ENCODE data around the gene MAT2B.

Gene MAT2B

DNA sequence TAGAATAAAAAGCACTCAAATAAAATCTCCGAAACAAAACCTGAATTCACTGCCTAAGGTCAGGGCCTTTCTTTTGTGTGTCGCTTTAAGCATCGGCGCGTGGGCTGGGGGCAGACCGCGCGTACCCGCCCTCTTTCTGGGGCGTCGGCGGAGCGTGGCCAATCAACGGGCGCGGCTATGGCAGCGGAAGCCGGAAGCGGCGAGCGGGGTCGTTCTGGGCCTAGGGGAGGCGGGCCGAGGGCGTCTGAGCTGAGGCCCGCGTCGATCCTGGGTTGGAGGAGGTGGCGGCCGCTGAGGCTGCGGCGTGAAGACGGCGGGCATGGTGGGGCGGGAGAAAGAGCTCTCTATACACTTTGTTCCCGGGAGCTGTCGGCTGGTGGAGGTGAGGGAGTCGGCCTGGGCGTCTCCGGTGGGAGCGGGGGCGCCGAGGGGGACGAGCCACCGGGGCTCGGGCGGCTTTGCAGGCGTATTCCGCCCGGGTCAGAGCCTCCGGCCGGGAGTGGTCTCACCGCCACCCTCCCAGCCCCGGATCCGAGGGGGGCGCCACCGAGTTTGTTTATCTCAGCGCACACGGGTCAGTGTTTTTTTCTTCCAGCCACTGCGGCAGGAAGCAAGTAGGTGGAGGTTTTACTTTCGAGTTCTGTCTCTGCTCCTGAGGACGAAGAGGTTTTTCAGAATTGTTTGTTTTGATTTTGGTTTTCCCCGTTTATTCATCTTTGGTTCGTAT is at the start of gene MAT2B:
Gene MAT2B (plus strand): TSS at position 252 of the 727 bp plus-strand sequence. CDS start 68 bp downstream, at position 320.
- DNase-seq (ENCODE audit: low spot score), result peak; percentile 98

DNA sequence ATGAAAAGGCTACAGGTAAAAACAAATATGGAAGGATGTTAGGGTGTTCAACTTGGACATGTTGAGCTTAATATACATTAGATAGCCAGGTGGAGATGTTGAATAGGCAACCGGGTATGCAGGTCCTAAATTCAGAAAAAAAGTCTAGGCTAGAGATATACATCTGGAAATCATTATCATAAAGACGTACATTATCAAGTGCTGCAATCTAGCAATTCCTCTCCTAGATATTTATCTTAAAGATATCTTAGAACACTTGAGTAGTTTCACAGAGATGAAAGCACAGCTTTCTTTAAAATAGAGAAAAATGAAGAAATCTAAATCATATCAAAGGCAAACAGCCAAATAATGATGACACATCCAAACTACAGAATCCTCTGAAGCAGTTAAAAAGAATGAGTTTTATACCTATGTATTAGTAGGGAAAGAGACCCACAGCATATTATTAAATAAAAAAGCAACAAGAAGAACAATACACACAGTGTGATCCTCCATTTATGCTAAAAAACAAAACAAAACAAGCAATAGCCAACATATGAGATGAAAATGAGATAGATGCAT is 49.3 kb upstream of the MAT2B start:
- no peak for DNase-seq (ENCODE audit: low spot score)

DNA sequence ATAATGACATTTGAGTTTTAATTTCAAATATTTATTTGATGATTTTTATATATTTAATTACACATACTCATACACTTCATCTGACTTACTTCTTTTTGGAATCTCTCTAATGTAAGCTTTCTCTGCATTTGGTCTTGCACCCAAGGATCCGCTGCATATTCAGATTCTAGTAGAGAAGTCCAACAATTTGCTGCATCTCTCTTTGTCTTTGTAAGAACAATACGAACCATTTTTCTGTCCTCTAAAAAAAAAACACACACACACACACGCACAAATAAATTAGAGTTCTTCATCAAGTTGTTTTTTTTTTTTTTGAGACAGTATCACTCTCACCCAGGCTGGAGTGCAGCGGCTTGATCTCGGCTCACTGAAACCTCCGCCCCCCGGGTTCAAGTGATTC is 48.6 kb upstream of the MAT2B start:
- no peak for DNase-seq (ENCODE audit: low spot score)

DNA sequence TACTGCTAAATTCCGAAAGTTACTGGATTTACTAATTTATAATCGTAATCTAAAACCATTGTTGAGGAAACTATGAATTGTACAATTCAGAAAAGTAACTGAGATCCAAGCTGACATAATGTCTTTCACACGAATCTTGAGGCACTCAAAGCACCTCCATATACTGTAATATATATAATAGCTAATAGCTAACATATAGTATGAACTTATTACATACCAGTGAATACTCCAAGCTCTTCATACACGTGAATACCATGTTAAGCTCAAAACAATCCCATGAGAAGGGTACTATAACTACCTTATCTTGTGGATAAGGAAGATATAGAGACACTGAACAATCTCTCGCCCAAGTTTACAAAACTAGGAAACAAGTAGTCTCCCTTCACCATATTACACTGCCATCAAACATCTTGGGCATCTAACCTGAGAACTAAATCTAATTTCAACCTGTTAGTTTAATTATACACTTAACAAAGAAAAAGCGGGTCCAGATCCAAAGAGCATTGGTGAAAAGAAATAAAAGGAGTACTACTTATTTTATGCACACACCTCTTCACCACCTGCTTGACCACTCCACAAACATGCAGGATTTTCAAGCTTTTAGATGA is 46.5 kb upstream of the MAT2B start:
- DNase-seq (ENCODE audit: low spot score), result no peak

DNA sequence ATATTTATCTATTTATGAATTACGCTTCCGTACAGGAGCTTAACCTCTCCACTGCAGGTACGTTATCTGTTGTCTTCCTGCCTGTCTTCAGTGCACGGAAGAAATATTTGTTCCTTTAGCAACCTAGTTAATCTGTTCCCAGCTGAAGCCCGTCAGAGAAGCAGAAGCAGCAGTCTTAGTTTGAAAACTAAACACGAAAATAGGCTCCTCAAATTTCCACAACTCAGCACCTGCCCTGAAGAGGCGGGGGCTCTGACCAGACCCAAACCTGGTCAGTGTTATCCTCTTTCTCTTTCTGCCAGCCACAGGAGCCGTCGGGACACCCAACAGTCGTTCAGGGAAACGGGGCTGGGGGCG is 46.0 kb upstream of the MAT2B start:
- DNase-seq (ENCODE audit: low spot score), result no peak

DNA sequence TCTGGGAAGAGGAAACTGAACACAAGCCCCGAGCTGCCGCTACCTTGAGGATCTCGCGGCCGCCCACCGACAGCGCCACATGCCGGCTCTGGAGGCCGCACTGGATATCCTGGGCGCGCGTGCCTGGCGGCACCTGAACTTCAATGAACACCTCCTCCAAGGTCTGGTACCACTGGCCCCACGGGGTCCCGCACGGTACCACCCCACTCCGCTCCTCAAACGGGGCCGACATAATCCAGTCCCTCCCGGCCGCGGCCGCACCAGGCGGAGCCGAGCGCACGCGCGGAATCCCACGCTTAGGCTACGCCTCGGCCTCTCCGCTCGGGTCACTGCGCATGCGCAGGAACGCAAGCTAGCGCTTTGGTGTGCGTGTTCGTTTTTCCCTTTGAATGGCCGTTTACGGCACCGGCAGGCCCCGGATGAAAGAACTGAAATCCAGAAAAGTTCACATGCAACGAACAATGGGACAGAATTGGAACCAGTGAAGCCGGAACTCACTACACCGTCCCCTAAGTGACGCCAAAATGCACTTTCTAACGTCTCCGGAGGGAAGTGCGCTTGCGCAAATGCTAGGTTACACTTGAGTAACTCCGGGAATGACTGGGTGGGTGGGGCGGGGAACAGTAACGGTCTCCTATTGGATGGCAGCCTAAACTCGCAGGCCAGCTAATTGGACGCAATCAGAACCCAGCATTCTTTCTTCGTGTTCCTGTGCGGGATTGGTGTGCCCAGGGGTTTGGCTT is 45.4 kb upstream of the MAT2B start, which contains the start of gene NUDCD2:
Gene NUDCD2 (minus strand): TSS at position 284 of the 743 bp plus-strand sequence. CDS start 52 bp downstream, at position 232.
- DNase-seq (ENCODE audit: low spot score), result peak; percentile 98

DNA sequence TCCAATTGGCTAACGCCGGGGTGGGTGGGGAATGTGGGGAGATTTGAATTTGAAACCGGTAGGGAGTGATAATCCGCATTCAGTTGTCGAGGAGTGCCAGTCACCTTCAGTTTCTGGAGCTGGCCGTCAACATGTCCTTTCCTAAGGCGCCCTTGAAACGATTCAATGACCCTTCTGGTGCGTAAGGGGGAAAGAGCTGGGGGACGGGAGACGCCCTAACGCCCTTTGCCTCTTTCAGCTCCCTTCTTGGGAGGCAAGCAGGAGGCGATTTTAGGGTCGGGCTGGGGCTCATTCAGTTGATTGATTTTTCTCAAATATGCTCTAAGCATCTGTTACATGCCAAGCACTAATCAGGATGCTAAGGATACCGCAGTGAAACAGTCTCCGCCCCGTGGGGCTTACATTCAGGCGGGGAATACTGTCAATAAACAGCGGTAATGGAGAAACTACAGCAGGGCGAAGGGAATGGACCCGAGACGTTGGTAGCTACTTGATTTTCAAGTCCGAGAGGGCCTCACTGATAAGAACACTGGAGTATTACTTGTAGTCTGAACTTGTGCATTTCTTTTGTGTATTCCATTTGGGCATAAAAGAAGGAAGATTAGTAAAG is 44.8 kb upstream of the MAT2B start, which contains the start of gene HMMR:
Gene HMMR (plus strand): TSS at position 71 of the 610 bp plus-strand sequence. CDS start 61 bp downstream, at position 132.
- no peak for DNase-seq (ENCODE audit: low spot score)

DNA sequence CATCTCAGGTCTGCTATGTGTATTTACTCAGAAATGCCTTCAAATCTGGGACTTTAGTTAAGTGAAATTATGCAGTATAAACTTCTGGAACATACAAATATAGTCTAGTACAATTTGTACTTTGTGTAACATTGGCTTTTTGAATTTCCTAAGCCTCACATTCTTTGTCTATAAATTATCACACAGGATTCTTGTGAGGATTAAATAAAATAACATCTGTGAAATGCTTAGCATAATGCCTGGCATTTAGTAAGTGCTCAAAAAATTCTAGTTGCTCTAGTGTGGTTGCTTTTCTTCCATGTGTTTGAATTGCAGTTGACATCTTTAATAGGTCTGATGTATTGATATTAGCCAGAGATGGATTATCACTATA is 42.4 kb upstream of the MAT2B start:
- no peak for DNase-seq (ENCODE audit: low spot score)

DNA sequence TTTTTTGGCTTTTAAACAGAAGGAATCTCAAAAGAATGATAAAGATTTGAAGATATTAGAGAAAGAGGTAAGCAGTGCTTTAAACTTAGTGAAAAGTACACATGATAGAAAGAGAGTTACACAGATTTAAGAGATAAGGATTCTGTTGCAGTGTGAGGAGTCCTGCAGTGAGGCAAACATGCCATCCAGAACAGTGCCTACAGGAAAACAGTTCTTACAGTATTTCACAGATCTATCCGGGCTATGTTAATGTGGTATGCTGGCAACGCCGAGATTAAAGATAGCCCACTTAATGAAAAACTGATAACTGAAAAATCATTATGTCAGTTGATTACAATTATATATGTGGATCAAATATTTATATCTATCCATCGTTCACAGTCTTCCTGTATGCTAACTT is 37.7 kb upstream of the MAT2B start:
- no peak for DNase-seq (ENCODE audit: low spot score)

DNA sequence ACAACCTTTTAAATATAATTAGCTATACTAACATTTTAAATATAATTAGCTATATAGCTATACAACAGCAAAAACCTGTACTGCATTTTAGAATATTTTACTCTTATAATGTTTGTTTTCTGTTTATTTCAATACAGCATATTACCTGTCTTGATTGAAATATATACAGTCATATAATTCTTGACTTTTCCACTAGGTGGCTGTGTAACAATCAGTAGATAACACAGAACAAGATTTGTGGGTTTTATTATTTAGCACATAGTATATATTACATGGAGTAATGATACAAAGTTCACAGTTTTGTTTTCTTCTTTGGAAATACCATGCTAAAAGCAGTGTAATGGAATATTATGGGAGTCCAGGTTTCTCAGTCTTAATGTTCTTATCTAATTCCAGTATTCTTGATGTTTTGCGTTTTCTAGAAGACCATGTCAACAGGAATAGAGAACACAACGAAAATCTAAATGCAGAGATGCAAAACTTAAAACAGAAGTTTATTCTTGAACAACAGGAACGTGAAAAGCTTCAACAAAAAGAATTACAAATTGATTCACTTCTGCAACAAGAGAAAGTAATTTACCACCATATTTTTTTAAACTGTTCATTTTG is 31.7 kb upstream of the MAT2B start:
- DNase-seq (ENCODE audit: low spot score), result no peak

DNA sequence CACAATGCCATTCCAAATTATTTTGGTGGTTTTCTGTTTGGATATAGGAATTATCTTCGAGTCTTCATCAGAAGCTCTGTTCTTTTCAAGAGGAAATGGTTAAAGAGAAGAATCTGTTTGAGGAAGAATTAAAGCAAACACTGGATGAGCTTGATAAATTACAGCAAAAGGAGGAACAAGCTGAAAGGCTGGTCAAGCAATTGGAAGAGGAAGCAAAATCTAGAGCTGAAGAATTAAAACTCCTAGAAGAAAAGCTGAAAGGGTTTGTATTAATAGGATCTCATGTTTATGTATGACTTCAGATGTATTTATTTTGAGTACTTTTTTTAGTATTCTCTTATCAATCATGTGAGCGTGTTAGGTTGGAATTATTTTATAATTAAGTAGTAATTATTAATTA is 30.0 kb upstream of the MAT2B start:
- DNase-seq (ENCODE audit: low spot score), result no peak

DNA sequence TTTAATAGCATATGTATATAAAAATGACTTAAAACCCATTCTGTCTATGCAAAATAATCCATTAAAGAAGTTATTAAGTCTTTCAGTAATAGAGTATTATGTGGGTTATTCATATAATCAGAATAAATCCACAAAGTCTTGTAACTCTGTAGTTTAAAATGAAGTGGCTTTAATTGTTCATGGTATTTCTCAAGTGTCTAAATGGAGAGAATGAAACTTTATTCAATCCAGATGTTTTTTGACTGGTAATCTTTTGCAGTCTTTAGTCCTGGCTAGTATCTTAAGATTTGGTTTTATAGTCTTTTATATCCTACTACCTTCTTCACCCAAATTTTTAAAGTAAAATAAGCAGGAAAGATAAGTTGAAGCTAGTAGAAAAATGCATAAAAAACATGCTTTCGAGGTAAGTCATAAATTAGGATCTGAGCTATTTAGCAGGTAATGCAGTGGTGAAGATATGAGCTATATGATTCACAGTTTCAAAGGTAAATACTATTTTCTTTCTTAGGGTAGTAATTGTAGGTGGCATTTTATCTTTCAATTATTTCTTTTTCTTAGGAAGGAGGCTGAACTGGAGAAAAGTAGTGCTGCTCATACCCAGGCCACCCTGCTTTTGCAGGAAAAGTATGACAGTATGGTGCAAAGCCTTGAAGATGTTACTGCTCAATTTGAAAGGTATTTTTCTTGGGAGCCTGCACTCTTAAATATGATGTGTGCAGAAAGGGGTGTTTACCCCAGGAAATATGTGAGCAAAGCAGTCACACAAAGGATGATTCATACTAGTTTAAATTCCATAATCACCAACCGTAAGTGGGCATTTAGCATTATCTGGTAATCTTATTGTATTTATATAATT is 27.1 kb upstream of the MAT2B start:
- DNase-seq (ENCODE audit: low spot score), result no peak

DNA sequence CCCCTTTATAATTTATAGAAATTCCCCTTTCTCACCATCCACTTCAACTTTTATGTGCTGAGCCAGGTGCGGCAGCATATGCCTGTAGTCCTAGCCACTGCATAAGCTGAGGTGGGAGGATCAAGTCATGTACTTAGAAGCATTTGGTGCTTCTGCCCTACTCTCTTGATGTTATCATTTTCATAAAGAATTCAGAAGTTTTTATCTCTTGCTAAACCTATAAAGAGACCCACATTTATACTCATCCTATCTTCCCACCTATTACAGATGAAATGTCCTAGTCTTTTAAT is 26.5 kb upstream of the MAT2B start:
- no peak for DNase-seq (ENCODE audit: low spot score)

DNA sequence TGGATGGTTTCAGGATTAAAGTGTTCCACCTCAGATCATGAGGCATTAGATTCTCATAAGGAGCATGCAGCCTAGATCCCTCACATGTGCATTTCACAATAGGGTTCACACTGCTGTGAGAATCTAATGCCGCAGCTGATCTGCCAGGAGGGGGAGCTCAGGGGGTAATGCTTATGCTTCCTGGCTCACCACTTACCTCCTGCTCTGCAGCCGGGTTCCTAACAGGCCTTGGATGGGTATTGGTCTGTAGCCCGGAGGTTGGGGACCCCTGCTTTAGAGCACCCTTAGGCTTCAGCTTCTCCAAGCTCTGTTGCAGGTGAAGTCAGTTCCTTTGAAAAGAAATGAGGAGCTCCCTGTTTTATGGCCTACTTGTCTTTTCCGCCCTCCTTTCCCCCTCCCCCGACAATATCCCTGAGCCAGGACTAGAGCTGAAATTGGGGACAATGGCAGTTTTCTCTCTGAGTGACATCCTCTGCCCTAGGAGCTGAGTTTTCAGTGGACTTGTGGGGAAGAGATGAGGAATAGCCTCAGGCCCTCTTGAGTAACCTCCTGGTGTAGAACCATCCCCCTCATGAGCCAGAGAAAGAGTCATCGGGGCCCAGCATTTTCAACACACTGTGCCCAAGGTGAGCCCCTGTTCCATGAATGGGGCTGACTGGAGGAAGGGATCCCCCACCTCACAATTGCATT is 16.2 kb upstream of the MAT2B start:
- no peak for DNase-seq (ENCODE audit: low spot score)

DNA sequence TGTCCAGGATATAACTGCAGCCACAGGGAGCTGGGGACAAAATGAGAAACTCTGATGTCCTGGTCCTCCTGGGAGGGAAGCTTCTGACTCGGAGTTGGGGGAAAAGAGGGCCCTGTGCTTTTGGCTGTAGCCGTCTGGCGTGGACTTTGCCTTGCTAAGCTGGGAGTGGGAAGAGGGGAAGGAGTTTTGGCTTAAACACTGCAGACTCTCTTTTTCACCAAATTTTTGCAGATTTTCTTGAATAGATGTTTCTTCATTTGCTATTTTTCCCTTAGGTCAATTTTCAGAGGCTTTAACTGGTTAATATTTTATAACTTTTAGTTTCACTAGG is 15.7 kb upstream of the MAT2B start:
- DNase-seq (ENCODE audit: low spot score), result no peak

DNA sequence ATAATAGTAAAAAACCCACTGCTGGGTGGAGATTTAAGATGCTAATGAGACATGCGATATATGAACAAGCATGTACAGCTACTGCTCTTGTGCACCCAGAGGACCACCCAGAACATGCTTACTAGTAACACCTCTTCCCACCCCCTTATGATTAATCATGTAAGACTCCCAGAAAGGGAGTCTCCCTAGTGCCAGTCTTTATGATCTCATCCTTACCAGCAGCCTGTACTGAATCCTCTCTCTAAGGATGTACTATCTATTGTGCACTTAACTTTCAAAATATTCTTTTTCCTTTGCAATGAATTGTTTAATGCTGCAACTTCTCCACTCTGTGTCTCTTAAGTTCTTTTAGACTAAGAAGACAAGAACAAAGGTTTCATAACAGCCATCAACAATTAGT is 9.1 kb upstream of the MAT2B start:
- DNase-seq (ENCODE audit: low spot score), result no peak

DNA sequence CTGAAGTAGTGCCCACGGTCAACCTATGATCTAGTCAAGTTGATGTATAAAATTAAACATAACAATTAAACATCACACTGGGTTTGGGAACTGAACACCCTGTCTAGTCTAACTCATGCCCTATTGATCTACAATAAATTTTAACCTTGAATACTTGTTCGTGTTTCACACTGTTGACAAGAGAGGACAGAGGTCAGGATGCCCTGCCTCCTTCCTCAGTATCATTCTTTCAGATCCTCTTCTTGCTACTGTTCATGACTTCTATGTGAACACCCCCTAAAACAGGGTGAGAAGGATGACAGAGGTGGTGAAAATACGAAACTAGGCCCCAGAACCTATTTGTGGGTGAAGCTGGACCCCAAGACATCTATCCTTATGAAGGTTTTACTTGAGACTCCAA is 8.1 kb upstream of the MAT2B start:
- no peak for DNase-seq (ENCODE audit: low spot score)

DNA sequence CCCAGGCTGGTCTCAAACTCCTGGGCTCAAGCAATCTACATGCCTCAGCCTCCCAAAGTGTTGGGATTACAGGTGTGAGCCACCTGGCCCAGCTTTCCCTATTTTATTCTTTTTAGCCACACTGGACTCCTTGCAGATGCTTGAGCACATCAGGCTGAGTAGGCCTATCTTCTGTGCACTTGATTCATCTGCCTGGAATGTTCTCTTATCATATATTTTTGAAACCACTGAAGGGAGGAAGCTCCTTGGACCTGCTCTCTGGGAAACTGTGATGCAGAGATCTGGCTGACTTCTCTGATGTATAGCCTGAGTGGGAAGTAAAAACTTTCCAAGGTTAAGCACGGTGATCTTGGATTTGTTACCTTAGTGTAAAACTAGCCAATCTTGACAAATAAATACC is 6.5 kb upstream of the MAT2B start:
- DNase-seq (ENCODE audit: low spot score), result no peak

DNA sequence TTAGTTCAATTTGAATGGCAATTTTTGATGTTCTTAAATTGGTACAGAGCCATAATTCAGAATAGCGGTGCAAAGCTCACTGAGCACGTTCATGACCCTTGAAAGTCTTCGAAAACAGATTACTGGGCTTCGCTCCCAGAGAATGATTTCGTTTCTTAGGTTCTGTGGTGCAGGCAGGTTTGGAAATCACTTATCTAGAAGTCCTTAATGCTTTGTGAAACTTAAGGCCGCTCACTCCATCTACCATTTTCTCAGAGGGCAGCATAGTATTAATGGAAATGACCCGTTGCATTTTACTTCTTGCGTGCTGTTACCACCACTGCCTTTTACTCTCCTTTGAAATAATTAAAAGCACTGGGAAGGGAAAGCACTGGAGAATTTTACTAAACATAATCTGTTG is 2.9 kb upstream of the MAT2B start:
- DNase-seq (ENCODE audit: low spot score), result no peak

Data from Ammon's horn (tissue), 1 donor.